ENCODE data around the gene TXNL4A.

The TXNL4A gene

GRCh38 chr18:79934311-79935097, 53.9 kb downstream of the TXNL4A start:
- no peak for DNase-seq

DNA sequence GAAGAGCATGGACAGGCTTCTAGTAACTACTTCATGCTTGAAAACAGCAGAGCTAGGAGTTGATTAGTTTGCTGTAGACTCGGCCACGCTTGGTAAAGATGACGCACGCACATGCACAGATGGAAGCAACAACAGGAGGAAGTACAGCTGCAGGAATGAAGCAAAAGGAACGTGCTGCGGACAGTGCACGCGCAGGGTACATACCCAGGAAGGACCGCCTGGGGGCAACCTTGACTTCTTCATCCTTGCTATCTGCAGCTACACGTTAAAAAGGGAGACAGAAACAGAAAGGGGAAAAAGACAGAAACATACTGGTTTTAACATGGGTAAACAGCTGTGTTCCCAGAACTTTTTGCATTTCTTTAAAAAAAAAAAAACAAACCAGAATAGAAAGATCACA, 54.6 kb downstream of the TXNL4A start:
- no peak for DNase-seq

GRCh38 chr18:79932907-79933306, 55.5 kb downstream of the TXNL4A start:
- no peak for DNase-seq

GRCh38 chr18:79931475-79931874, 56.9 kb downstream of the TXNL4A start:
- DNase-seq = no peak

- no peak for DNase-seq
Observed at GRCh38 chr18:79930020-79930642, 58.2 kb downstream of the TXNL4A start.

- DNase-seq = no peak
Observed at GRCh38 chr18:79928563-79928960, 59.8 kb downstream of the TXNL4A start.

GRCh38 chr18:79927607-79928562, 60.5 kb downstream of the TXNL4A start:
- no peak for DNase-seq

- DNase-seq = no peak
Observed at GRCh38 chr18:79926715-79927606, 61.4 kb downstream of the TXNL4A start.

GRCh38 chr18:79926306-79926705, 62.1 kb downstream of the TXNL4A start:
- DNase-seq = no peak

DNA sequence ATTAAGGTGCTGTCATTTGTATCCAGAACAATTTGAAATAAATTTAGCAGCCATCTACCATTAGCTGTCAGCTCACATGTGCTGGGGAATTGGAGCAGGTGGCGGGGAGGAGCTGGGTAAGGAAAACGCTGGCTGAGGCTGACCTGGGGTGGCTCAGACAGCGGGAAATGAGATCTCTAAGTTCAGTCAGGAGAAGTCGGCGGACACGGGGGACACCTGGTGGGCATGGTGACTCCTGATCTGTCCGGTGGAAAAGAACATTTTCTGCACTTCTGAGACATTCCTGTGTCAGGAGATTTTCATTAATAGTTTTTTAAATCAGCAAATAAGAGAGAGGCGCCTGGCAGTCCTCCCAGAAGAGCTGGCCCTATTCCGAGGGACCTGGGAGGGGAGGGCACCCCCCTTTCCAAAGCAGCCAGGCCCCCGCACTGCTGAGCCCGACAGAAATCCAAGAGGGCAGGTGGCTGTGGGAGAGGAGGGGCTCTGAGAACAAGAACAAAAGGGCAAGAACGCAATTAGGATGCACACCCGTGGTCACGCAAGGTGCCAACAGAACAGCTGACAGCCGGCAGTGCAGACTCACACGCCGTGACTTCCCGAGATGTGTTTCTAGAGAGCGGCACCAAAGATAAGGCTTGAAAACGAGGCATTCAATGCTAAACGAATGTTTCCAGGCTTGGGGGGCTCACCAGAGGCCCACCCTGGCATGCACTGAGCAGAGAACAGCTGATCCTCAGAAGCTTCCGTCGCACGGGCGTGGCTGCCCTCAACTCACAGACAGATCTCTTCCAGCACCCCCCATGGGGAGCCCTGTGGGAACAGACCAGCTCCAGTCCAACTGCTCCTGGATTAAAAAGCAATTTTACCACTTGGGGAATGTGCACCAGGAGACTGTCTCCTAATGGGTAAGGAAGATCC, 63.3 kb downstream of the TXNL4A start:
- DNase-seq = no peak

- no peak for DNase-seq
Observed at GRCh38 chr18:79923896-79924585, 64.3 kb downstream of the TXNL4A start.

- DNase-seq = no peak
Observed at GRCh38 chr18:79922971-79923411, 65.4 kb downstream of the TXNL4A start.

DNA sequence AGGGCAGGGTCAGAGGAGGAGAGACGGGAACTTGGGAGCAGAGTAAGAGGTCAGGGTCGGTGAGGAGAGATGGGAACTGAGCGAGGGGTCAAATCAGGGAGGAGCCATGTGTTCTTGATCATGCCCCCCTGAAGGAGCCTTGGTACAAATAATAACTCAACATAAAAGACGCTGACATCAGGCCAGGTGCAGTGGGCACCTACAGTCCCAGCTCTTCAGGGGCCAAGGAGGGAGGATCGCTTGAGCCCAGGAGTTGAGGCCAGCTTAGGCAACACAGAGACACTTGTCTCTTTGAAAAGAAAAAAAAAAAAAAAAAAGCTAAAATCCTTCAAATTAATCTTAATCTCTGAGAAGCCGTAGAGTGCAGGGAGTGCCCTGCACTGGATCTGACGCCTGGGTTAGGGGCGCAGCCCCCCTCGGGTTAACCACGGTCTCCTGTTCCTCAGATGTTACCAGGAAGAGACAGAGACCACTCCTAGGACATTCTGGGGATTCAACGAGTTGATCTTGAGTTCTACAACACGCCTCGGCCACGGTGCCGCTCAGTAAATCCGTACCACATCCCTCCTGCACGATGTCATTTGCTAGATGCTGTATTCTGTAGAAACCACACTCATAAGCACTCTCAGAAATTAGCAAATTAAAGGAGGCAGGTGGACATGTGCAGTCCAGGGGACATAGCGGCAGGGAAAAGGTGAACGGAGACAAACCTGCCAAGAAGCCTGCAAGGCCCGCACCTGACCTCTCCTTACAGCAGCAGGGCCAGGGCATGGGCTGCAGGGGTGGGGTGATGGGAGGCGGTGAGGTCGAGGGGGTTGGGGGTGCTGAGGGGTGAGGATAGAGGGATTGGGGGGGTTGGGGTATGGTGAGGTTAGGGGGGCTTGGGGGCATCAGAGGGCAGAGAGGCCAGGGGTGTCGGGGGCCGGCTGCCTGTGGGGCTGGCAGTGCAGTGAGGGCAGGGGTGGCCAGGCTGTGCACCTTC, 66.1 kb downstream of the TXNL4A start:
- DNase-seq = no peak
